Activated naive CD8-positive, alpha-beta T cell treated with anti-CD3 and anti-CD28 coated beads, Interleukin-2, amount 50 U/mL, for 24 hours (primary cell): ENCODE measurements around the gene CABLES2.

ENCODE experiments used
- ATAC-seq: fragments of 150-1000 bp; cut with Tn5 transposase; one replicate; pipeline ENCODE4 v1.10.0; 2021
- DNase-seq: peaks from one replicate; pipeline ENCODE4 v3.0.0; 2021
- H3K27ac Mint-ChIP-seq: one replicate; pipeline ENCODE4 v1.8.0; 2021; ENCODE audit warnings: mild to moderate bottlenecking, mixed read lengths
- H3K27me3 Mint-ChIP-seq: one replicate; pipeline ENCODE4 v1.8.0; 2021; ENCODE audit warnings: mixed read lengths
- H3K36me3 Mint-ChIP-seq: one replicate; pipeline ENCODE4 v1.8.0; 2021; ENCODE audit warnings: low read depth, mixed read lengths
- H3K4me1 Mint-ChIP-seq: one replicate; pipeline ENCODE4 v1.8.0; 2021; ENCODE audit warnings: mixed read lengths
- H3K4me3 Mint-ChIP-seq: one replicate; pipeline ENCODE4 v1.8.0; 2021; ENCODE audit warnings: mild to moderate bottlenecking, moderate library complexity, mixed read lengths
- H3K9me3 Mint-ChIP-seq: one replicate; pipeline ENCODE4 v1.8.0; 2021; ENCODE audit warnings: mixed read lengths

CABLES2 gene

GRCh38 chr20:62354811-62355341, 52.2 kb downstream of the CABLES2 start:
- ATAC-seq: no peak
- Mint-ChIP-seq H3K36me3 (no peaks in the 10 kb centered on the region), H3K4me3 (no peak overlapping the region), H3K9me3 (no peaks in the 10 kb centered on the region), H3K4me1 (no peaks in the 10 kb centered on the region), H3K27ac (no peak overlapping the region), H3K27me3 (peaks cover 2% of the 10 kb centered on the region)
- no peak for DNase-seq

DNA sequence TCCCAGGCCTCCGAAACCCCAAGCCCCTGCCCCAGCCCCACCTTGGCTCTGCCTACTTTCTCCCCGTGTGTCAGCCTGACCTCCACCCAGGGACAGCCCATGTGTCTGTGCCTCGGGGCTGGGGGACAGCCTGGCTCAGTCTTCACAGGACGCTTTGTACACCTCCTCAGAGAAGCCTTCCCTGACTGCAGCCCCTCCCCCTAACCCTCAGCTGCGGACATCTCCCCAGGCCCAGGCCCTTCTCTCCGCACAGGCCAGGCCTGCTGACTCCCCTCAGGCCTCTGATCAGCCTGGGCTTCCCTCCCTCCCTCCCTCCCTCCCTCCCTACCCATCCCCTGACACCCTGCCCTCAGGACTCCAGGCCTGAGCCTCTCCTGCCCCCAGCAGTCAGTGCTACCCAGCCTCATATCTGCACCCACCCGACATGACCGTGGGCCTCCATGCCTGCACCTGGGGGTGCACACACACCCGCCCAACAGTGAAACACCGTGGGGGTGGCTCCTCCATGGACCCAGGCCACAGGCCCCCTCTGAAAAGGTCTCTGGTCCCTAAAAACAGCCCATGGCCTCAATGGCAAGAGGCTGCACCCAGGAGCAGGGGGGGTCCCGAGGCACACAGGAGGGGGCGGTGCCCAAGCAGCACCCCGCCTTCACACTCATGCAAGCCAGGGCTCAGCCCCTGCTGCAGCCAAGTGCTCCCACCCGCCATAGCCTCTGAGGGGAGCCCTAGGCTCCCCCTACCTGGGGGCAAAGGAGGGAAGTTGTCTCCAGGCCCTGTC, 52.9 kb downstream of the CABLES2 start:
- ATAC-seq: no peak
- no peak overlapping the region for H3K4me3 Mint-ChIP-seq
- peaks cover 3% of the 10 kb centered on the region for H3K9me3 Mint-ChIP-seq
- H3K4me1 Mint-ChIP-seq: peaks cover 1% of the 10 kb centered on the region
- H3K36me3 Mint-ChIP-seq: peaks cover 2% of the 10 kb centered on the region
- no peak overlapping the region for H3K27ac Mint-ChIP-seq
- peaks cover 2% of the 10 kb centered on the region for H3K27me3 Mint-ChIP-seq
- DNase-seq: no peak

GRCh38 chr20:62353289-62354030, 53.6 kb downstream of the CABLES2 start:
- Mint-ChIP-seq H3K4me3 (no peak overlapping the region), H3K9me3 (peaks cover 7% of the 10 kb centered on the region), H3K27me3 (no peaks in the 10 kb centered on the region), H3K36me3 (peaks cover 5% of the 10 kb centered on the region), H3K4me1 (peaks cover 1% of the 10 kb centered on the region), H3K27ac (no peak overlapping the region)
- no peak for ATAC-seq
- no peak for DNase-seq

DNA sequence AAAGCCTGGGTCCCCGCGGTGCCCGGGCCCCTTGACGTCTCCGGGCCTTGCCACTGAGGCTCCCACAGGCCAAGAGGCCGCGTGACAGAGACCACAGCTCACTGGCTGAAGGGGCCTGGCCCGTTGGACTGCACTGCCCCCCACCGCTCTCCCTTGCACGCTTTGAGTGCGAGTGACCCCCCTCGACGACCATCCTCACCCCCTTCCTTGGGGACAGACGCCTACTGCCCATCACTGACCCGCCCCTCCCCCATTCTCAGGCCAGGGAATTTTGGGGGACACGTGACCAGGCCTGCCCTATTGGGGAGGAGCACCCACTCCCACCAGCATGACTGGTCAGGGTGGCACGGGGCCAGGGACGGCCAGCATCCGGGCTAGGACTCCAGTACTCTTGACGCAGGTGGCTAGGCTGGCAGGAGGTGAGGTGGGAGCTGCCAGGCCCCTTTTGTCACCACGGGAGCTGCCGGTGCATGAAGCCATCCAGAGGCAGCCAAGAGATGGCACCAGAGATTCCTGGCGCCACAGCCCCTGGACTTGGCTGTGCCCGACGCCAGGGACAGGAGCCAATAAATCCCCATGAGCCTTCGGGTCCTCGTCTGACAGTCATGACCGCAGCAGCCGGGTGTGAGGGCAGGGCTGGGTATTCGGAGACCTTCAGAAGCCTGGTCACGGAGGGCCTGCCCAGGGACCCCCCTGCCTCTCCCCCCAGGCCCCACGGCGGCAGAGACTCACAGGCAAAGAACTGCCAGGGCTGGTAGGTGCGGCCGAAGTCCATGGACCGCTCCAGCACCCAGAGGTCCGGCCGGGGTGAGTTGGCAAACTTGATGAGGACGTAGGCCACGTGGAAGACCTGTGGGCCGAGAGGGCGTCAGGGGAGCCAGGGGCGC, 54.4 kb downstream of the CABLES2 start:
- ATAC-seq (no peak), DNase-seq (no peak)
- H3K4me3 Mint-ChIP-seq: no peak overlapping the region
- H3K4me1 Mint-ChIP-seq: peaks cover 1% of the 10 kb centered on the region
- H3K27ac Mint-ChIP-seq: no peak overlapping the region
- H3K36me3 Mint-ChIP-seq: peaks cover 5% of the 10 kb centered on the region
- no peaks in the 10 kb centered on the region for H3K27me3 Mint-ChIP-seq
- H3K9me3 Mint-ChIP-seq: peaks cover 8% of the 10 kb centered on the region

GRCh38 chr20:62351469-62352401, 55.4 kb downstream of the CABLES2 start:
- DNase-seq (no peak), ATAC-seq (no peak)
- H3K4me1 Mint-ChIP-seq: peaks cover 1% of the 10 kb centered on the region
- no peak overlapping the region for H3K4me3 Mint-ChIP-seq
- H3K27me3 Mint-ChIP-seq: no peaks in the 10 kb centered on the region
- peaks cover 5% of the 10 kb centered on the region for H3K36me3 Mint-ChIP-seq
- H3K9me3 Mint-ChIP-seq: peaks cover 8% of the 10 kb centered on the region
- no peak overlapping the region for H3K27ac Mint-ChIP-seq

DNA sequence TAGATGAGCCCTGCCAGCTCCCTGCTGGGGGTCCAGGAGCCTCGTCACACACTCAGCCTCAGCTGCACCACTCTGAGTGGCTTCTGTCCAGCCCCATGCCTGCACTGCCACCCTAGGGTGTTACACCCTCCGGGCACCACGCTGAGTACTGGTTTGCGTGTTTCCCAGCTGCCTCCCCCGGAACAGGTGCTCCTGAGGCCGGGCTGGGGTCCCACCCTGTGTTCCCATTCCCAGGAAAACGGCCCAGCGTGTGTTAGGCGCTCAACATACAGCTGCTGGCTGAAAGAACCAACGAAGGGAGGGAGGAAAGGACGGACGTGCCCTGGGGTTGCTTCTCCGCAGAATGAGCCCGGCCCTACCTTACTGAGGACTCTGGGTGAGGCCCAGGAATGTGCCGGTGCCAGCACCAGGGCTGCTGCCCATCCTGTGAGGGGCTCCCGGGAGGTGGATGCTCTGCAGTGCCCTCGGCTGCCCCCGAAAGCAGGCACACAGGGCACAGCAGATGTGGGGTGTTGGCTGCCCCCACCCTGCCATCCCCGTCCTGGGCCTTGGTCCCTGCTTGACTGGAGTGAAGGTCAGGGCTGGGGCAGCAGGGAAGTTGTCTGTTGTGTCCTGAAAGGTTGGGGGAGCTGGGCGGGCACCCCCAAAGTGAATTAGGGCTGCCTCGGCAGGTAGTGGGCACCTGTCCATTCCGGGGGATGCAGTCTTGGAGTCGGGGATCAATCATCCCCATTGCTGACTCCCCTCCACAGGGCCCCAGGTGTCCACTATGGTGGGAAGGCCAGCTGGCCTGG, 56.3 kb downstream of the CABLES2 start:
- H3K9me3 Mint-ChIP-seq: peaks cover 8% of the 10 kb centered on the region
- H3K4me1 Mint-ChIP-seq: peaks cover 1% of the 10 kb centered on the region

DNA sequence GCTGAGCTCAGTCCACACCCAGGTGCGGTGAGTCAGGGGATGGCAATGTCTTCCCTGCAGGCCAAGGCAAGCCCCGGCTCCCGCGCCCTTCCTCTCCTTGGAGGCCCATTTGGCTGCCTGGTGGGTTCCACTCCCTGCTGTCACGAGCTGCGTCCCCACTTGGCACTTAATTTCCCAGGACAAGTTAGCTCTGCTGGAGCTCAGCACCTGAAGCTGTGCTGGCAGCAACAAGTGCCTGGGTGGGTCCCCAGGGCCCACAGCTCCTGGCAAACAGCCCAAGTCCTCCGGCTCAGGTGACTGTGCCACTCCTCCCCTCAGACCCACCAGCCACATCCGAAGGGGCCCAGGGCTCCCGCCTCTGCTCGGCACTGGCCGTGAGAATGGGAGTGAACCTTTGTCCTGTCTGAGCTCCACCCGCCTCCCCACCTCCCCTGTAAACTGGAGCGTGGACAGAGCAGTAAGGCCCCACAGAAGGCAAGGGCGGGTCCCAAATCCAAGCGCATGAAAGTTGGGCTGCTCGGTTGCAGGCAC, 56.9 kb downstream of the CABLES2 start:
- no peaks in the 10 kb centered on the region for H3K27me3 Mint-ChIP-seq
- ATAC-seq: no peak
- no peak overlapping the region for H3K4me3 Mint-ChIP-seq
- no peak for DNase-seq
- H3K36me3 Mint-ChIP-seq: peaks cover 5% of the 10 kb centered on the region
- H3K27ac Mint-ChIP-seq: no peak overlapping the region
- H3K4me1 Mint-ChIP-seq: peaks cover 1% of the 10 kb centered on the region
- H3K9me3 Mint-ChIP-seq: peaks cover 8% of the 10 kb centered on the region

More for the DNA sequence above, 56.3 kb downstream of the CABLES2 start:
- Mint-ChIP-seq H3K4me3 (no peak overlapping the region), H3K27me3 (no peaks in the 10 kb centered on the region), H3K36me3 (peaks cover 5% of the 10 kb centered on the region), H3K27ac (no peak overlapping the region)
- ATAC-seq (no peak), DNase-seq (no peak)

DNA sequence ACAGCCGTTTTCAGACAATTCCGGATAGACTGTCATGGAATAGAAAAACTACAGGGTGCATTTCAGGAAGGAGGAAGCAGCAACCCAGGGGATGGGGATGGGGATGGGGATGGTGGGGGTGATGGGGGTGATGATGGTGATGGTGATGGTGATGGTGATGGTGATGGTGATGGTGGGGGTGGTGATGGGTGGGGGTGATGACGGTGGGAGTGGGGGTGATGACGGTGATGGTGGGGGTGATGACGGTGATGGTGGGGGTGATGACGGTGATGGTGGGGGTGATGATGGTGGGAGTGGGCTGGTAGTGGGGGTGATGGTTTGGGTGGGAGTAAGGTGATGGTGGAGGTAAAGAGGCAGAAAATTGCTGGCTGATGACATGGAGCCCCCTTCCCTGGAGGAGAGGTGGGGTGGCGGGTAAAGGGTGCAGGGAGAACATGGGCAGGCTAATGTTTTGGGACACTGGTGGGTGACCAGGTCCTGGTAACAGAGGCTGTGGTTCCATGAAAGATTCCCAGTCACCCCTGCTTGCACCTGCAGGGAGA, 57.5 kb downstream of the CABLES2 start:
- no peak for ATAC-seq
- no peak overlapping the region for H3K4me3 Mint-ChIP-seq
- H3K27ac Mint-ChIP-seq: no peak overlapping the region
- H3K36me3 Mint-ChIP-seq: peaks cover 5% of the 10 kb centered on the region
- no peak for DNase-seq
- H3K27me3 Mint-ChIP-seq: no peaks in the 10 kb centered on the region
- peaks cover 1% of the 10 kb centered on the region for H3K4me1 Mint-ChIP-seq
- peaks cover 8% of the 10 kb centered on the region for H3K9me3 Mint-ChIP-seq

DNA sequence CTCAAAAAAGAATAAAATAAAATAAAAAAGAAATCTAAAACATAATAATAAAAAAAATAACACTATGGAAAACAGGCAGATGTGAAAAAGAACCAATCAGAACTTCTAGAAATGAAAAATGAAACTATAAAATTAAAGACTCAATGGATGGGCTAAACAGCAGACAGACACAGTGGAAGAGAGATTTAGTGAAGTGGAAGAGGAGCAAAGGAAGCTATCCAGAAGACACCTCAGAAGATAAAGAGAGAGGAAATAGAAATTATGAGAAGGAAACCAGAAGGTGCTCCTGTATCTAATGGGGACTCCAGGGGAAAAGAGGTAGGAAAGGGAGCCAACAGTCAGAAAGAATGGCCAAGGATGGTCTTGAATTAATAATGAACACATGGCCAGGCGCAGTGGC, 58.5 kb downstream of the CABLES2 start:
- peaks cover 1% of the 10 kb centered on the region for H3K4me1 Mint-ChIP-seq
- H3K36me3 Mint-ChIP-seq: peaks cover 5% of the 10 kb centered on the region
- H3K27me3 Mint-ChIP-seq: no peaks in the 10 kb centered on the region
- ATAC-seq (no peak), DNase-seq (no peak)
- peaks cover 8% of the 10 kb centered on the region for H3K9me3 Mint-ChIP-seq
- H3K27ac Mint-ChIP-seq: no peak overlapping the region
- H3K4me3 Mint-ChIP-seq: no peak overlapping the region

GRCh38 chr20:62347445-62347844, 59.6 kb downstream of the CABLES2 start:
- peaks cover 8% of the 10 kb centered on the region for H3K9me3 Mint-ChIP-seq
- H3K27me3 Mint-ChIP-seq: no peaks in the 10 kb centered on the region
- DNase-seq (no peak), ATAC-seq (no peak)
- H3K27ac Mint-ChIP-seq: no peak overlapping the region
- peaks cover 1% of the 10 kb centered on the region for H3K4me1 Mint-ChIP-seq
- H3K4me3 Mint-ChIP-seq: no peak overlapping the region
- H3K36me3 Mint-ChIP-seq: peaks cover 5% of the 10 kb centered on the region

DNA sequence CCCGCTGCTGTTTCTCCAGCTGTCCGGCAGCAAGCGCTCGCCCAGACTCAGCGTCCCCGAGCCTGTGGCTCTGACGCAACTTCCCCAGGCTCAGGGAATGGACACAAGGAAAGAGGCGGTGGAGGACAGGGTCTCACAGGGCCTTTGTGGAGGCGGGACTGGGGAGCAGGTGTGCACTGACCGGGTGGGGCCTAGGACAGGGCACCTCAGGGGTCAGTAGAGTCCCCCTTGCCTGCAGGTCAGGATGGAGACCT, 60.0 kb downstream of the CABLES2 start:
- Mint-ChIP-seq H3K27me3 (no peaks in the 10 kb centered on the region), H3K36me3 (peaks cover 5% of the 10 kb centered on the region), H3K4me1 (peaks cover 1% of the 10 kb centered on the region), H3K4me3 (no peak overlapping the region), H3K9me3 (peaks cover 8% of the 10 kb centered on the region), H3K27ac (no peak overlapping the region)
- no peak for ATAC-seq
- DNase-seq: no peak

DNA sequence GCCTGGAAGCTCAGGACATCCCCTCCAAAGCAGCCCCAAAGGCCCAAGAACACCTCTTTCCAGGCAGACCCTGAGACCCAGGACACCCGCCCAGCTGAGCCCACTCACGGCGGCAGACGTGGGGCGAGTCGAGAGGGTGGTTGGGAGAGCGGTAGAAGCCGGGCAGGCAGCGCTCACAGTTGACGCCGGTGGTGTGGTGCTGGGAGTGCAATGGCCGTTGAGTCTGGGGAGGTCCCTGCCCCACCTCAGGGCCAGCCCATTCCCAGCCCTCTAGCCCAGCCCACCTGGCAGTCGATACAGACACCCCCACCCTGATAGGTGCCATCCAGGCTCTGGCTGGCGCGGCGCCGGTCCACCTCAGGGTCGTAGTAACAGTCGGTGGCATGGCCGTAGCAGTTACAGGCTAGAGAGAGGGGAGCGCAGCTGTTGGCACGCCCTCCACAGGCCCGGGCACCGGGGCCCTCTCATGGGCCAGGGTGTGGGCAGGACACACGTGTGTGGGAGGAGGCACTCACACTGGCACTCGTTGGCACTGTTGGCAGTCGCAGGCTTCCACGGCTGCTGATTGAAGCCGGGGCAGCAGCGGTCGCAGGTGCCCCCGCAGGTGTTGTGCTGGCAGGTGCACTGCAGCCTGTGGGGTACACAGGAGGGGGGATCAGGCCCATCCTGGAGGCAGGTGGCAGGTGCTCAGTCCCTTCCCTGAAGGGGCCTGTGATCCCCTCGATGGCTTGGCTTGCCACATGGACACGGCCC, 60.5 kb downstream of the CABLES2 start:
- Mint-ChIP-seq H3K27ac (no peak overlapping the region), H3K9me3 (peaks cover 8% of the 10 kb centered on the region), H3K36me3 (peaks cover 5% of the 10 kb centered on the region), H3K27me3 (no peaks in the 10 kb centered on the region), H3K4me1 (peaks cover 1% of the 10 kb centered on the region), H3K4me3 (no peak overlapping the region)
- ATAC-seq (no peak), DNase-seq (no peak)
